Measurements from ENCODE around the gene MAST2. TPM values are rescaled to one million over a fixed set of nuclear protein-coding genes. Genes with fewer than 3 reads are reported as not detected.

Gene MAST2
- total and polyA plus RNA-seq, 2 donors (not counting 3 experiments of a cell fraction or from before 2014, with no cell fraction given) = 25.0 to 41.2 TPM

DNA sequence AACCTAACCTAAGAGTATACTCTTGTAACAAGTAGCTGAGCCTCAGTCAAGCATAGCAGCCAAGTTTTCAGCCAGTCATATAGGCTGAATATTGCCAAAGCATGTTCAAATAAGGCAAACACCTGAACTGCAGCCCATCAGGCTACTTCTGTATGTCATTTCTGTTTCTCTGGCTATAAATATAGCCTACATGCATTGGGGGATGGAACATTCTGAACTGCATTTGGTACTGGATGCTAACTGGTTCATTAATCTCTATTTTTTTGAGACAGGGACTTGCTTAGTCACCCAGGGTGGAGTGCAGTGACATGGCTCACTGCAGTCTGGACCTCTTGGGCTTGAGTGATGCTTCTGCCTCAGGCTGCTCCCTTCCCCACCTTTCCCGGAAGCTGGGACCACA is 37.3 kb downstream of the MAST2 start:
- intact Hi-C loops (cut with micrococcal nuclease) = no loop called here
- dilution Hi-C loops (cut with MboI; ENCODE audit: extremely low pct_ligation_motif_present, low sequenced_read_pairs) = no loop called here
- Histone ChIP-seq H3K27me3 (ENCODE audit: control insufficient read depth in 2 of 2, insufficient read depth in 2 of 2, low read length in 2 of 2) (no peaks in the 10 kb centered on the region), H3K9me1 (replicated peaks; ENCODE audit: control insufficient read depth, extremely low read depth, insufficient read depth, low read length) (no peaks in the 10 kb centered on the region), H4K20me1 (replicated peaks; ENCODE audit: control insufficient read depth, extremely low read depth, insufficient read depth, low read length) (no peaks in the 10 kb centered on the region), H3K79me2 (ENCODE audit: control insufficient read depth, insufficient read depth, low read length) (peaks cover 19% of the 10 kb centered on the region), H3K9me3 (replicated peaks; ENCODE audit: control insufficient read depth, insufficient read depth, low read length) (no peaks in the 10 kb centered on the region), H3K4me2 (ENCODE audit: insufficient read depth, low read length) (no peak overlapping the region), H2AFZ (ENCODE audit: low read depth, low read length) (no peak overlapping the region), H3K27ac (ENCODE audit: insufficient read depth, low read depth, low read length) (no peak overlapping the region), H3K4me1 (ENCODE audit: control insufficient read depth, extremely low read depth, insufficient read depth, low read length) (no peaks in the 10 kb centered on the region), H3K4me3 (replicated peaks in 1 of 3; ENCODE audit: insufficient read depth in 1 of 3, low read depth in 1 of 3, low read length in 3 of 3) (no peak overlapping the region), H3K9ac (replicated peaks; ENCODE audit: extremely low read depth, insufficient read depth, low read length) (no peak overlapping the region), H3K36me3 (ENCODE audit: control insufficient read depth in 2 of 2, extremely low read depth in 1 of 2, insufficient read depth in 2 of 2, low read length in 2 of 2) (no peaks in the 10 kb centered on the region)
- no TSS peak for BruUV-seq (replicated peaks)
- ChIA-PET CTCF (interaction anchor here (1.2 kb wide), 1 partner anchor 15 kb away, joined by 3 read pairs; no protein-coding TSS in a partner anchor), POLR2A (no interaction called here)
- DNase-seq (ENCODE audit: low read depth, low spot score) (no peak), FAIRE-seq (no peak)
- TF ChIP-seq FOS (IDR thresholded peaks at IDR 0.05; ENCODE audit: borderline replicate concordance, insufficient read depth, low read length) = no peak
- TF ChIP-seq JUN (IDR thresholded peaks at IDR 0.05; ENCODE audit: borderline replicate concordance, insufficient read depth, insufficient read length, low read depth) = no peak
- no peak for TF ChIP-seq POLR2AphosphoS5 (IDR thresholded peaks at IDR 0.05; ENCODE audit: insufficient read depth, low read depth, low read length)
- no peak for TF ChIP-seq EZH2 (IDR thresholded peaks at IDR 0.05; ENCODE audit: borderline replicate concordance, low read depth, low read length, severe bottlenecking)
- TF ChIP-seq MYC (IDR thresholded peaks at IDR 0.05; ENCODE audit: low read depth, low read length) = no peak
- TF ChIP-seq, protein P1, sequence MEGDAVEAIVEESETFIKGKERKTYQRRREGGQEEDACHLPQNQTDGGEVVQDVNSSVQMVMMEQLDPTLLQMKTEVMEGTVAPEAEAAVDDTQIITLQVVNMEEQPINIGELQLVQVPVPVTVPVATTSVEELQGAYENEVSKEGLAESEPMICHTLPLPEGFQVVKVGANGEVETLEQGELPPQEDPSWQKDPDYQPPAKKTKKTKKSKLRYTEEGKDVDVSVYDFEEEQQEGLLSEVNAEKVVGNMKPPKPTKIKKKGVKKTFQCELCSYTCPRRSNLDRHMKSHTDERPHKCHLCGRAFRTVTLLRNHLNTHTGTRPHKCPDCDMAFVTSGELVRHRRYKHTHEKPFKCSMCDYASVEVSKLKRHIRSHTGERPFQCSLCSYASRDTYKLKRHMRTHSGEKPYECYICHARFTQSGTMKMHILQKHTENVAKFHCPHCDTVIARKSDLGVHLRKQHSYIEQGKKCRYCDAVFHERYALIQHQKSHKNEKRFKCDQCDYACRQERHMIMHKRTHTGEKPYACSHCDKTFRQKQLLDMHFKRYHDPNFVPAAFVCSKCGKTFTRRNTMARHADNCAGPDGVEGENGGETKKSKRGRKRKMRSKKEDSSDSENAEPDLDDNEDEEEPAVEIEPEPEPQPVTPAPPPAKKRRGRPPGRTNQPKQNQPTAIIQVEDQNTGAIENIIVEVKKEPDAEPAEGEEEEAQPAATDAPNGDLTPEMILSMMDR (IDR thresholded peaks at IDR 0.05; ENCODE audit: extremely low read depth in 1 of 2, insufficient read depth in 1 of 2, low read depth in 1 of 2, low read length in 2 of 2) = no peak
- TF ChIP-seq, protein P2, sequence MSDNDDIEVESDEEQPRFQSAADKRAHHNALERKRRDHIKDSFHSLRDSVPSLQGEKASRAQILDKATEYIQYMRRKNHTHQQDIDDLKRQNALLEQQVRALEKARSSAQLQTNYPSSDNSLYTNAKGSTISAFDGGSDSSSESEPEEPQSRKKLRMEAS (IDR thresholded peaks at IDR 0.05; ENCODE audit: insufficient read depth, insufficient read length) = no peak
- no peak for TF ChIP-seq POLR2A (IDR thresholded peaks at IDR 0.05; ENCODE audit: low read depth, low read length)

All from endothelial cell of umbilical vein (primary cell).